GM06990 (cell line): Measurements from ENCODE around the gene NMRK2.
"Not testable (repeated sequence)": the region's sequence is repeated elsewhere in the genome, so short reads cannot be mapped to it uniquely, and the experiment has no call there.

Experiments
- DNase-seq: peaks from one replicate; pipeline ENCODE4 v3.0.0-alpha.2; 2011; ENCODE audit not compliant: insufficient read length; ENCODE audit errors: extremely low read depth
- H3K27me3 ChIP-seq: replicated peaks from 2 replicates; pipeline ENCODE4 v1.6.0; 2011; ENCODE audit warnings: low read length; ENCODE audit not compliant: control insufficient read depth, insufficient read depth
- H3K36me3 ChIP-seq: 2 replicates; pipeline ENCODE4 v1.5.1; 2011; ENCODE audit warnings: low read length; ENCODE audit not compliant: control insufficient read depth, insufficient read depth
- H3K4me3 ChIP-seq: replicated peaks from 2 replicates; pipeline ENCODE4 v1.5.1; 2011; ENCODE audit warnings: low read depth, mild to moderate bottlenecking, control low read depth, low read length
- TF ChIP-seq, protein P1 (sequence below): IDR thresholded peaks from 2 replicates; pipeline ENCODE4 v1.5.1; 2011; ENCODE audit warnings: low read length, control low read depth, mild to moderate bottlenecking, inconsistent platforms; ENCODE audit not compliant: insufficient read depth, poor library complexity, severe bottlenecking

Gene NMRK2

DNA sequence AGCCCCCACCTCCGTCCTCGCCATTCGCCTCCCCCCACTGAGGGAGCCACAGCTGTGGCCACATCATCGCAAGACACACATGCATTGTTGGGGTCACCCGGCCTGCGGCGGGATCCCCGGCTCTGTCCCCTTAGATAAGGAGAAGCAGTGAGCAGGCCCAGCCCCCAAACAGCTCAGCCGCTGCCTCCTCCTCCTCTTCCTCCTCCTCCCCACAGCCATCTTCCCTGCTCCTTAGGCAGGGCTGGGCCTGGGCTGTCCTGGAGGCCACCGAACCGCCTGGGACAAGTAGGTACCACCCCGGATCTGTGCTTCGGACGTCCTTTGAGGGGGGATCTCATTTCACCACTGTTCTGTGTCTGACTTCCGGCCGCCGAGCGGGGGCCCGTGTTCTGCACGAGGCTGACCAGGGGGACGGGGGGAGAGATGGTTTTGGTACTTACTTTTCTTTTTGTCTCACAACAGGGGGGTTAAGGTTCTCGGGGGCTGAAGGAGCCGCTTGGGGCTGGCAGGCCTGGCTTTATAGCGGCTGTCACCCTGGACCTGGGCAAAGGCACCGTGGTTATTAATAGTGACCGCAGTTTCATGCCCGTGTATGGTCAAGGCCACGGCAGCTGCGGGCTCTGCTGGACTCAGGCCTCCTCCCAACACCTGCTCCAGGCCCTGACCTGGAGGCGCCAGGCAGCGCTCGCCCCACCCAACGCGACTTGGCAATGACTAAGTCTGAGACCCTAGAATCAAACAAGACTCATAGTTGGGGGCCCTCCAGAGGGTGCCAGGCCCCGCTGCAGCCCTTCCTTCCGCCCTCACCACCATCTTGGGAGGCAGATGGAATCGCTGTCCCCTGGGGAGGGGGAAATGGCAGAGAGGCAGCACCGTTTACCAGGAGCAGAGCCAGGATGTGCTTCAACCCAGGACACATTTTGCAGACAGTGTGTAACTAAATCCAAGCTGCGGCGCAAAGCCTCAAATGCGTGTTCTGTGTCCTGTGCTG lies 18.3 kb downstream of the NMRK2 start:
- DNase-seq: no peak
- TF ChIP-seq, protein P1, sequence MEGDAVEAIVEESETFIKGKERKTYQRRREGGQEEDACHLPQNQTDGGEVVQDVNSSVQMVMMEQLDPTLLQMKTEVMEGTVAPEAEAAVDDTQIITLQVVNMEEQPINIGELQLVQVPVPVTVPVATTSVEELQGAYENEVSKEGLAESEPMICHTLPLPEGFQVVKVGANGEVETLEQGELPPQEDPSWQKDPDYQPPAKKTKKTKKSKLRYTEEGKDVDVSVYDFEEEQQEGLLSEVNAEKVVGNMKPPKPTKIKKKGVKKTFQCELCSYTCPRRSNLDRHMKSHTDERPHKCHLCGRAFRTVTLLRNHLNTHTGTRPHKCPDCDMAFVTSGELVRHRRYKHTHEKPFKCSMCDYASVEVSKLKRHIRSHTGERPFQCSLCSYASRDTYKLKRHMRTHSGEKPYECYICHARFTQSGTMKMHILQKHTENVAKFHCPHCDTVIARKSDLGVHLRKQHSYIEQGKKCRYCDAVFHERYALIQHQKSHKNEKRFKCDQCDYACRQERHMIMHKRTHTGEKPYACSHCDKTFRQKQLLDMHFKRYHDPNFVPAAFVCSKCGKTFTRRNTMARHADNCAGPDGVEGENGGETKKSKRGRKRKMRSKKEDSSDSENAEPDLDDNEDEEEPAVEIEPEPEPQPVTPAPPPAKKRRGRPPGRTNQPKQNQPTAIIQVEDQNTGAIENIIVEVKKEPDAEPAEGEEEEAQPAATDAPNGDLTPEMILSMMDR: no peak
- Histone ChIP-seq H3K27me3 (no peaks in the 10 kb centered on the region), H3K4me3 (no peak overlapping the region), H3K36me3 (peaks cover 2% of the 10 kb centered on the region; the same call in 1 of the 2 replicates)

DNA sequence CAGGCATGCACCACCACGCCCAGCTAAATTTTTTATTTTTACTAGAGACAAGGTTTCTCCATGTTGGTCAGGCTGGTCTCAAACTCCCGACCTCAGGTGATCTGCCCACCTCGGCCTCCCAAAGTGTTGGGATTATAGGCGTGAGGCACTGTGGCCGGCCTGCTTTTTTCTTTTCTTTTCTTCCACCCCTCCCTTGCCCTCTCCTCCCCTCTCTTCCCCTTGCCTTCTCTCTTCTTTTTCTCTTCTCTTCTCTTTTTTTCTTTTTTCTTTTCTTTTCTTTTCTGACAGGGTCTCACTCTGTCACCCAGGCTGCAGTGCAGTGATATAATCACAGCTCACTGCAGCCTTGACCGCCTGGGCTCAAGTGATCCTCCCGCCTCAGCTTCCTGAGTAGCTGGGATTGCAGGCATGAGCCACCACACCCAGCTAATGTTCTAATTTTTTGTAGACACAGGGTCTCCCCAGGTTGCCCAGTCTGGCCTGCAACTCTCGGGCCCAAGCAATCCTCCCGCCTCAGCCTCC lies 19.9 kb downstream of the NMRK2 start:
- not testable (repeated sequence) for H3K4me3 ChIP-seq, H3K36me3 ChIP-seq, DNase-seq, H3K27me3 ChIP-seq

DNA sequence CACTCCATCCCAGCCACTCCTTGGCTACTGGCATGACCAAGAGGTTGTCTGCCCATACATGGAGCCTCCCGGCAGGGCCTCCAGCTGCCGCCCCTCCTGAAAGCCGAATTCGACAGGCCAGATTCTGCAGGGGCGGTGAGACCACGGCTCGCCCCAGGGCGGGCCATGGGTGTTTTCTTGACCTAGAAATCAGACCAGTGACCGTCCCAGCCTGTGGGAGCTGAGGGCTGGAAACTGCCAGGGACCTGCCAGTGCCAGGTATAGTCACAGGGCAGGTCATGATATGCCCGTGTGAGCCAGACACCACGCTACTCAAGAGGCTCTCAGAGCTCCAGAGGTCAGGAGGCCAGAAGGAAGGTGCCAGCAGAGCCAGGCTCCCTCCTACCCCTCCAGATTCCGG lies 21.2 kb downstream of the NMRK2 start:
- Histone ChIP-seq H3K36me3 (peaks cover 5% of the 10 kb centered on the region), H3K4me3 (no peak overlapping the region), H3K27me3 (no peaks in the 10 kb centered on the region)
- TF ChIP-seq, protein P1: no peak
- DNase-seq: no peak

DNA sequence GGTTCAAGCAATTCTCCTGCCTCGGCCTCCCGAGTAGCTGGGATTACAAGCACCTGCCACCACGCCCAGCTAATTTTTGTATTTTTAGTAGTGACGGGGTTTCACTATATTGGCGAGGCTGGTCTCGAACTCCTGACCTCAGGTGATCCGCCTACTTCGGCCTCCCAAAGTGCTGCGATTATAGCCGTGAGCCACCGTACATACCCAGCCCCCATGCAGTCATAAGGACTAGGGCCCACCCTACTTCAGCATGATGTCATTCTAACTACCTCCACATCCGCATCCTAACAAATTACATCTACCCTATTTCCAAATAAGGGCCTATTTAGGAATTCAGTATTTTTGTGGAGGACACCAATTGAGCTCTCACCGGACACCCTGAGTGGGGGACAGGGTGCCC lies 22.4 kb downstream of the NMRK2 start:
- not testable (repeated sequence) for H3K4me3 ChIP-seq, H3K27me3 ChIP-seq, DNase-seq
- peaks cover 11% of the 10 kb centered on the region for H3K36me3 ChIP-seq

DNA sequence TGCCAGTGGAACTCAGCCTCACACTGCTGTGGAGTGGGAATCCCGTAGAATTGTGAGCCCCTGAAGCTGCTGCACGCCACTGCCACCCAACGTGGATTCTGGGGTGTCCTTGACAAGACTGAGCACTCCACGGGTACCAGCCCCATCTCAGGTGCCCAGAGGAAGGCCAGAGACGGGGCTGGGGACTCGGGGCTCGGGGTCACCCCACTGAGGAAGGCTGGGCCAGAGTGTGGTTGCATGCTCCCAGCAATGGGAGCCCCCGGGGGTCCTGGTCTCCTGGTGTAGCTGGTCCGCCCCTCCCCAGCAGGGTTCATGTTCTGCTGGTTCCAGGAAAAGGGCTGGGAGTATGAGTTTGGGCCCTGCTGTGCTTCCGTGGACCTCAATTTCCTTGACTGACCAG lies 22.8 kb downstream of the NMRK2 start:
- no peak for DNase-seq
- TF ChIP-seq, protein P1: no peak
- Histone ChIP-seq H3K4me3 (no peak overlapping the region), H3K36me3 (peaks cover 11% of the 10 kb centered on the region), H3K27me3 (no peaks in the 10 kb centered on the region)

DNA sequence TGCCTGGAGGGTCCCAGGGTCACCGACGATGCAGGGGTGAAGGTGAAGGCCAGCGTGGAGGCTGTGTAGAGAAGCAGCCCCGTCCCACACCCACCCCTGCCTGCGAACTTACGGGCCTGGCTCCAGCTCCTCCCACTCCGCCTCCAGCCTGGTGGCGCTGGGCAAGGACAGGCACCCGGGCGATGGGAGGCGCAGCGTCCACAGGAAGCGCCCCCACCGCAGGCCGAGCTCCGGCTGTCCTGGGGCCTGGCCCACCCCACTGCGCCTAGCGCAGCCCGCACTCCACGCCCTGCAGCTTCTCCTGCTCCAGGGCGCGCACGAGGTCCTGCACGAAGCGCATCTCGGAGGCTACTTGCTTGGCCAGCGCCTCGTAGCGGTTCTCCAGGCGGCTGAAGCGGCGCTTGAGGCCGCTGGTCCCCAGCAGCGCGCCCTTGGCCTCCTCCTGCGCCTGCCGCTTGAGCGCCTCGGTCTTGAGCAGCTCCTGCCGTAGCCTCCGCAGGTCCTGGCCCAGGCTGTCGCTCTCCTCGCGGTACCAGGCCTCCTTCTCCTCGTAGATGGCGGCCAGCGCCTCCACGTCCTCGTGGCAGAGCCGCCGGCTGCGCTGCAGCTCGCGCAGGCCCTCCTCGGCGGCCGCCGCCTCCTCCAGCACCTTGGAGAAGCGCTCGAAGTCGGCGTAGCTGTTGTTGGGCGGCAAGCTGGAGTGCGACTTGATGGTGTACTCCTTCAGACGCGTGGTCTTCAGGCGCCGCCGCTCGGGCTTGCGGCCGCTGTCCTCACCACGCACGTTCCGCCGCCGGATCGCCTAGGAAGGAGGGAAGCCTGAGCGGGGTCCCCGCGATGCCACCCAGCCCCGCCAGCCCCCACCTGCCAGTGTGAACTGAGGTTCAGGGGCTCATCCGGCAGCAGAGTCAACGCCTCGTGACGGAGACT lies 26.2 kb downstream of the NMRK2 start:
- Histone ChIP-seq H3K27me3 (no peaks in the 10 kb centered on the region), H3K4me3 (no peak overlapping the region), H3K36me3 (peaks cover 29% of the 10 kb centered on the region)
- TF ChIP-seq, protein P1: no peak
- DNase-seq: no peak
